GM18867 (cell line): Measurements from ENCODE around the gene UBAC2.

Experiments
- ATAC-seq: cut with Tn5 transposase; IDR thresholded peaks from one replicate; pipeline ENCODE4 v1.9.1; 2021; ENCODE audit warnings: mild to moderate bottlenecking, moderate library complexity; ENCODE audit not compliant: unreplicated experiment

Gene UBAC2

GRCh38 chr13:99422586-99423220, 222.0 kb downstream of the UBAC2 start:
- ATAC-seq: no peak

DNA sequence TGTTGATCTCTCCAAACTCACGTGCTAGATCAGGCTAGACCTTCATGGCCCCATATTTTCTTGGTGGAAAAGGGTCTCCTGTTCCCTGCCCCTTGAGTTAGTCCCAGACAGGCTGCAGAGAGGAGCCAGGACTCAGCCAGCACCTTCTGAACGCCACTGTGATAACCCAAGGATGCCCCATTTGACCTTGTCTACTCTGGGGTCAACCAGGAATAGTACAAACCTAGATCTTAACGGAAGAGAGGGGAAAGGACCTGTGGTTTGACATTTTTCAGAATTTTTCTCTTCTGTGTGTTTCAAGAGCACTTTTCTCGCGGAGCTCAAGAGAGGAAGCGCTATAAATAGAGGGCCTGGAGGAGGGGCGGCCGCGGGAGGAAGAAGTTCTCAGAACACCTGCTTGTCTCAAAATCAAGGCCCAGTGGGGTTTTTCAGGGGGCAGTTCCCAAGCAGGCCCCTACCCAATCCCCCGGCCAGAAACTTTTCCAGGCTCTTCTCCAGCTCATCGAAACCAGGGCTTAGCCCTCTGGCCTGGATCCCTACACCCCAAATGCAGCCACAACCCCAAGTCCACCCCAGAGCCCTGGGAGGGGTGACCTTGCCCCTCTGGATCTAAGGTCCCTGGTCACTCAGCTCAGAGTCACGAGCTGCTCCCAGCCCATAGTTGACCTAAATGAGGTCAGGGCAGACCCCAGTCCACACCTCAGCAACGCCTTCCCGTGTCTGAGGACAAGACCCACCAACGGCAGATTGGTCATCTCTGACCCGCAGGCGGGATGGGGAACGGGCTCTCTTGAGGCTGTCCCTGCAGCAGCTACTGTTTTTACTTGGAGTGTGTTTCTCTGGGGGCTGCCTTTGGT, 225.1 kb downstream of the UBAC2 start:
- ATAC-seq: peak; percentile 60

- ATAC-seq: no peak
These were observed 225.8 kb downstream of the UBAC2 start for GRCh38 chr13:99426426-99426825.

GRCh38 chr13:99429670-99430069, 229.0 kb downstream of the UBAC2 start:
- ATAC-seq: no peak

- ATAC-seq: peak; percentile 30
These were observed 231.4 kb downstream of the UBAC2 start for GRCh38 chr13:99431927-99432608.

GRCh38 chr13:99432609-99433542, 232.2 kb downstream of the UBAC2 start:
- ATAC-seq: peak; percentile 51

GRCh38 chr13:99433543-99434075, 233.0 kb downstream of the UBAC2 start:
- no peak for ATAC-seq

DNA sequence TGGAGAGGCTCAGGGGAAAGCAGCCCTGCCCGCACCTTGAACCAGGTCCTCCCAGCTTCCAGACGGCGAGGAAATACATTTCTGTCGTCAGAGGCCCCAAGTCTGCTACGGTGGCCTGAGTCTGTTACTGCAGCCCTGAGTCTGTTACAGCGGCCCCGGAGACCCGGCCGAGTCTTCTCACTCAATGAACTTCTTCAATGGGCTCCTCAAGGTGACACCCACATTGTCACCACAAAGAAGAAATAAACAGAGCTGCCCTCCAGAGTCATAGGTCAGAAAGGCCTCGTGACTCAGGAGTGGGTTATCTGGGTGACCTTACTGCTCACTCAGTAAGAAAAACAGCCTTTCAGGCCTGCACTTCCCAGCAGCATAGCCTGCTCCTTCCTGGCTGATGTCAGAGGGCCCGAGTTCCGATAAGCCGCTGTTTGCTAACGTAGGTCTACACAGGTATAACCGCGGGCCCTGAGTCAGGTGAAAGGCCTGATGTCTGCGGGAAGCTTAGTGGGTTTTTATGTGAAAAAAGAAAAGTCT, 233.7 kb downstream of the UBAC2 start:
- no peak for ATAC-seq

GRCh38 chr13:99435116-99435515, 234.5 kb downstream of the UBAC2 start:
- no peak for ATAC-seq

GRCh38 chr13:99435998-99436397, 235.3 kb downstream of the UBAC2 start:
- ATAC-seq: no peak
